ENCODE measurements around the gene PKD1L1. TPM values are rescaled to one million over a fixed set of nuclear protein-coding genes. Genes with fewer than 3 reads are reported as not detected.

Gene PKD1L1
- total RNA-seq, 4 donors from 2014 or later, result 0.41 to 37.4 (median 17.5) TPM

- no peaks in the 10 kb centered on the region for H3K4me1 ChIP-seq
- H3K4me3 ChIP-seq, result no peak overlapping the region
- no peaks in the 10 kb centered on the region for H3K9me3 ChIP-seq
- no peak for DNase-seq
- H3K36me3 ChIP-seq, result no peaks in the 10 kb centered on the region
- in situ Hi-C loops (cut with MboI; ENCODE audit: low pct_ligation_motif_present in 1 of 4, low pct_unique_long_range_greater_than_20kb in 1 of 4, low sequenced_read_pairs in 3 of 4), result no loop called here
- 80% methylated on average over 9 of the region's 9 CpGs; no CpG with 5 or more reads in 1 of the 2 donors for WGBS, 2 donors (ENCODE audit: low coverage in 1 of 2)
- H3K27ac ChIP-seq, result no peak overlapping the region
- TF ChIP-seq POLR2AphosphoS5 (IDR thresholded peaks at IDR 0.05), result no peak
- TF ChIP-seq, protein P1, sequence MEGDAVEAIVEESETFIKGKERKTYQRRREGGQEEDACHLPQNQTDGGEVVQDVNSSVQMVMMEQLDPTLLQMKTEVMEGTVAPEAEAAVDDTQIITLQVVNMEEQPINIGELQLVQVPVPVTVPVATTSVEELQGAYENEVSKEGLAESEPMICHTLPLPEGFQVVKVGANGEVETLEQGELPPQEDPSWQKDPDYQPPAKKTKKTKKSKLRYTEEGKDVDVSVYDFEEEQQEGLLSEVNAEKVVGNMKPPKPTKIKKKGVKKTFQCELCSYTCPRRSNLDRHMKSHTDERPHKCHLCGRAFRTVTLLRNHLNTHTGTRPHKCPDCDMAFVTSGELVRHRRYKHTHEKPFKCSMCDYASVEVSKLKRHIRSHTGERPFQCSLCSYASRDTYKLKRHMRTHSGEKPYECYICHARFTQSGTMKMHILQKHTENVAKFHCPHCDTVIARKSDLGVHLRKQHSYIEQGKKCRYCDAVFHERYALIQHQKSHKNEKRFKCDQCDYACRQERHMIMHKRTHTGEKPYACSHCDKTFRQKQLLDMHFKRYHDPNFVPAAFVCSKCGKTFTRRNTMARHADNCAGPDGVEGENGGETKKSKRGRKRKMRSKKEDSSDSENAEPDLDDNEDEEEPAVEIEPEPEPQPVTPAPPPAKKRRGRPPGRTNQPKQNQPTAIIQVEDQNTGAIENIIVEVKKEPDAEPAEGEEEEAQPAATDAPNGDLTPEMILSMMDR (IDR thresholded peaks at IDR 0.05), result no peak
- no peak for TF ChIP-seq EP300 (IDR thresholded peaks at IDR 0.05; ENCODE audit: low read depth)
- TF ChIP-seq POLR2A (IDR thresholded peaks at IDR 0.05), result no peak
- intact Hi-C loops (cut with DNase I; ENCODE audit: low total_unique reads), result no loop called here
- H3K27me3 ChIP-seq, result no peaks in the 10 kb centered on the region
Measured at GRCh38 chr7:47739301-47739875, 208.9 kb downstream of the PKD1L1 start.

GRCh38 chr7:47738563-47739166 lies 209.6 kb downstream of the PKD1L1 start:
- WGBS, 2 donors (ENCODE audit: low coverage in 1 of 2), result 66% methylated on average over 4 of the region's 6 CpGs; no CpG with 5 or more reads in 1 of the 2 donors
- Histone ChIP-seq H3K36me3 (no peaks in the 10 kb centered on the region), H3K9me3 (no peaks in the 10 kb centered on the region), H3K27ac (no peak overlapping the region), H3K4me1 (no peaks in the 10 kb centered on the region), H3K27me3 (no peaks in the 10 kb centered on the region), H3K4me3 (no peak overlapping the region)
- no peak for DNase-seq
- TF ChIP-seq POLR2A (IDR thresholded peaks at IDR 0.05), result no peak
- in situ Hi-C loops (cut with MboI; ENCODE audit: low pct_ligation_motif_present in 1 of 4, low pct_unique_long_range_greater_than_20kb in 1 of 4, low sequenced_read_pairs in 3 of 4), result no loop called here
- intact Hi-C loops (cut with DNase I; ENCODE audit: low total_unique reads), result no loop called here

GRCh38 chr7:47737601-47738000 lies 210.7 kb downstream of the PKD1L1 start:
- intact Hi-C loops (cut with DNase I; ENCODE audit: low total_unique reads), result no loop called here
- in situ Hi-C loops (cut with MboI; ENCODE audit: low pct_ligation_motif_present in 1 of 4, low pct_unique_long_range_greater_than_20kb in 1 of 4, low sequenced_read_pairs in 3 of 4), result no loop called here
- TF ChIP-seq POLR2A (IDR thresholded peaks at IDR 0.05), result no peak
- no peak for TF ChIP-seq EP300 (IDR thresholded peaks at IDR 0.05; ENCODE audit: low read depth)
- TF ChIP-seq, protein P1 (IDR thresholded peaks at IDR 0.05), result no peak
- no peak for TF ChIP-seq POLR2AphosphoS5 (IDR thresholded peaks at IDR 0.05)
- Histone ChIP-seq H3K4me3 (no peak overlapping the region), H3K27ac (no peak overlapping the region), H3K9me3 (no peaks in the 10 kb centered on the region), H3K36me3 (no peaks in the 10 kb centered on the region), H3K27me3 (no peaks in the 10 kb centered on the region), H3K4me1 (no peaks in the 10 kb centered on the region)
- no peak for DNase-seq
- WGBS, 2 donors (ENCODE audit: low coverage in 1 of 2), result 95 to 100% methylated on average over 1 to 4 of the region's 4 CpGs

GRCh38 chr7:47735431-47736345 lies 212.6 kb downstream of the PKD1L1 start:
- 71 to 96% methylated on average over 1 to 6 of the region's 6 CpGs for WGBS, 2 donors (ENCODE audit: low coverage in 1 of 2)
- H3K36me3 ChIP-seq, result no peaks in the 10 kb centered on the region
- TF ChIP-seq POLR2AphosphoS5 (IDR thresholded peaks at IDR 0.05), result no peak
- no peak for TF ChIP-seq POLR2A (IDR thresholded peaks at IDR 0.05)
- TF ChIP-seq, protein P1 (IDR thresholded peaks at IDR 0.05), result no peak
- TF ChIP-seq EP300 (IDR thresholded peaks at IDR 0.05; ENCODE audit: low read depth), result no peak

More at GRCh38 chr7:47735431-47736345, 212.6 kb downstream of the PKD1L1 start:
- Histone ChIP-seq H3K9me3 (no peaks in the 10 kb centered on the region), H3K27ac (no peak overlapping the region), H3K4me3 (no peak overlapping the region), H3K4me1 (no peaks in the 10 kb centered on the region), H3K27me3 (no peaks in the 10 kb centered on the region)
- intact Hi-C loops (cut with DNase I; ENCODE audit: low total_unique reads) (no loop called here), in situ Hi-C loops (cut with MboI; ENCODE audit: low pct_ligation_motif_present in 1 of 4, low pct_unique_long_range_greater_than_20kb in 1 of 4, low sequenced_read_pairs in 3 of 4) (no loop called here)
- DNase-seq, result no peak

Measured in transverse colon (tissue), 4 donors.